CD4-positive, alpha-beta T cell (primary cell): ENCODE data around the gene MCRS1. TPM values are rescaled to one million over a fixed set of nuclear protein-coding genes. Genes with fewer than 3 reads are reported as not detected.

ENCODE experiments used
- ATAC-seq: fragments of 200-7000 bp; cut with Tn5 transposase; one replicate; pipeline ENCODE4 v1.10.0; 2022; ENCODE audit warnings: mild to moderate bottlenecking; ENCODE audit not compliant: poor library complexity
- CTCF ChIA-PET: fragments of 350-600 bp; sonication (Branson Sonifier 250); formaldehyde crosslinking; loops from one replicate; lab custom pipeline; 2021; ENCODE audit warnings: antibody characterized with exemption, inconsistent platforms; lab: Charles Lee
- POLR2A ChIA-PET: fragments of 350-600 bp; sonication (Branson Sonifier 250); formaldehyde crosslinking; loops from one replicate; lab custom pipeline; 2021; ENCODE audit warnings: antibody characterized with exemption, inconsistent platforms; lab: Charles Lee
- DNase-seq, 14 experiments: peaks; one replicate each; pipeline ENCODE4 v3.0.0-alpha.2; 2013 to 2020; ENCODE audit warnings: mixed read lengths in 2 of 14
- H3K27ac ChIP-seq, 2 donors: one replicate each; pipeline versions ENCODE4 v1.5.1 to v1.7.0; 2013; ENCODE audit warnings: low read length in 2 of 2, low read depth in 1 of 2, mild to moderate bottlenecking in 1 of 2
- H3K27me3 ChIP-seq, 2 experiments: 1 replicate in 1 of 2; 2 replicates in 1 of 2; pipeline versions ENCODE4 v1.6.1 to v1.7.0; 2013; ENCODE audit warnings: low read length in 2 of 2, control low read depth in 1 of 2, mild to moderate bottlenecking in 1 of 2, moderate library complexity in 1 of 2; ENCODE audit not compliant: insufficient read depth in 2 of 2, control insufficient read depth in 1 of 2
- H3K36me3 ChIP-seq: one replicate; pipeline ENCODE4 v1.6.1; 2013; ENCODE audit warnings: low read length, control low read depth; ENCODE audit not compliant: insufficient read depth
- H3K4me1 ChIP-seq: one replicate; pipeline ENCODE4 v1.6.1; 2013; ENCODE audit warnings: low read length, control low read depth; ENCODE audit not compliant: insufficient read depth
- H3K4me3 ChIP-seq: one replicate; pipeline ENCODE4 v1.5.1; 2013; ENCODE audit warnings: mild to moderate bottlenecking, low read length, moderate library complexity
- H3K9me3 ChIP-seq, 2 experiments: 1 replicate in 1 of 2; 2 replicates in 1 of 2; pipeline versions ENCODE4 v1.6.1 to v1.7.0; 2013; ENCODE audit warnings: low read length in 2 of 2, mild to moderate bottlenecking in 2 of 2, control low read depth in 1 of 2, moderate library complexity in 1 of 2; ENCODE audit not compliant: control insufficient read depth in 1 of 2, insufficient read depth in 1 of 2
- H3K27ac Mint-ChIP-seq: one replicate; pipeline ENCODE4 v1.8.0; 2020; ENCODE audit warnings: mixed read lengths
- H3K27me3 Mint-ChIP-seq: one replicate; pipeline ENCODE4 v1.8.0; 2021; ENCODE audit warnings: mixed read lengths
- H3K36me3 Mint-ChIP-seq: one replicate; pipeline ENCODE4 v1.8.0; 2021; ENCODE audit warnings: low read depth, mixed read lengths
- H3K4me1 Mint-ChIP-seq: one replicate; pipeline ENCODE4 v1.8.0; 2021; ENCODE audit warnings: low read depth, mixed read lengths
- H3K4me3 Mint-ChIP-seq: one replicate; pipeline ENCODE4 v1.8.0; 2020; ENCODE audit warnings: mild to moderate bottlenecking, mixed read lengths
- H3K9me3 Mint-ChIP-seq: one replicate; pipeline ENCODE4 v1.8.0; 2020; ENCODE audit warnings: mixed read lengths
- intact Hi-C, 2 experiments: fragments of 100-400 bp; cut with DNase I in 1 of 2; cut with micrococcal nuclease in 1 of 2; formaldehyde crosslinking; loops; one replicate each; pipeline versions ENCODE4 v1.15.1 to v1.9.0; 2023 to 2025; cut with DNase I, micrococcal nuclease
- total RNA-seq, 174 experiments: library from RNA in 2 of 174; stranded (reverse) in 2 of 174; gene quantifications; one replicate each; pipeline ENCODE4 v1.2.3 and lab custom pipeline; 2021 to 2026
- TF ChIP-seq, protein P1 (sequence below): fragments of 200-600 bp; IDR thresholded peaks from one replicate; pipeline ENCODE4 v1.8.0; 2022; ENCODE audit warnings: antibody characterized with exemption, mild to moderate bottlenecking

The MCRS1 gene
- total RNA-seq, 2 experiments from 2014 or later: 49.0 to 56.4 TPM

DNA sequence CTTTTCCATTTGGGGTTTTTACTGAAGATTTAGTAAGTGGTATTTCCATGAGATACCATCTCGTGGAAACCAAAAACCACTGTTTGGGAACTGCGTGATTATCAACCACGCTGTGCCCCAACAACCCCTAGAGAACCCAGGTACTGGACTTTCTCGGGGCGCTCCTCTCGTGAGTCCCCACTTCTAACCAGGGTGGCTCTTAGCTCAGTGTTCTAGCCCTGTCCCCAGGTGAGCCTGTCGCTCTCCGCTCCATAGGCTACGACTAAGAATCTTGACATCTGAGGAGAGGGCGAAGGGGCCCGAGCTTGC, 686 bp downstream of the MCRS1 start:
- Mint-ChIP-seq H3K27ac (peak overlapping the region; percentile 99), H3K36me3 (peaks cover 52% of the 10 kb centered on the region), H3K4me3 (peak overlapping the region; percentile 97), H3K27me3 (no peaks in the 10 kb centered on the region), H3K4me1 (peaks cover 76% of the 10 kb centered on the region), H3K9me3 (no peaks in the 10 kb centered on the region)
- intact Hi-C loops: loop anchor here (2.0 to 5.0 kb wide), 2 partner anchors 58 to 175 kb away; partner anchors contain the start of gene TMBIM6 (in 1 of the 2)
- H3K36me3 ChIP-seq: peaks cover 37% of the 10 kb centered on the region
- ATAC-seq (peak; percentile 24), DNase-seq (no peak)
- peak overlapping the region; percentile 67 for H3K4me3 ChIP-seq
- peaks cover 49% of the 10 kb centered on the region for H3K4me1 ChIP-seq
- no peaks in the 10 kb centered on the region for H3K27me3 ChIP-seq
- ChIA-PET POLR2A (interaction anchor here (0.7 to 2.7 kb wide), 7 partner anchors 13 to 224 kb away, joined by 3 to 23 read pairs (median 5); partner anchors contain the start of genes KCNH3, PRPF40B and SPATS2), CTCF (interaction anchor here (0.8 kb wide), 1 partner anchor 55 kb away, joined by 3 read pairs; no protein-coding TSS in a partner anchor)
- no peaks in the 10 kb centered on the region for H3K9me3 ChIP-seq
- TF ChIP-seq, protein P1, sequence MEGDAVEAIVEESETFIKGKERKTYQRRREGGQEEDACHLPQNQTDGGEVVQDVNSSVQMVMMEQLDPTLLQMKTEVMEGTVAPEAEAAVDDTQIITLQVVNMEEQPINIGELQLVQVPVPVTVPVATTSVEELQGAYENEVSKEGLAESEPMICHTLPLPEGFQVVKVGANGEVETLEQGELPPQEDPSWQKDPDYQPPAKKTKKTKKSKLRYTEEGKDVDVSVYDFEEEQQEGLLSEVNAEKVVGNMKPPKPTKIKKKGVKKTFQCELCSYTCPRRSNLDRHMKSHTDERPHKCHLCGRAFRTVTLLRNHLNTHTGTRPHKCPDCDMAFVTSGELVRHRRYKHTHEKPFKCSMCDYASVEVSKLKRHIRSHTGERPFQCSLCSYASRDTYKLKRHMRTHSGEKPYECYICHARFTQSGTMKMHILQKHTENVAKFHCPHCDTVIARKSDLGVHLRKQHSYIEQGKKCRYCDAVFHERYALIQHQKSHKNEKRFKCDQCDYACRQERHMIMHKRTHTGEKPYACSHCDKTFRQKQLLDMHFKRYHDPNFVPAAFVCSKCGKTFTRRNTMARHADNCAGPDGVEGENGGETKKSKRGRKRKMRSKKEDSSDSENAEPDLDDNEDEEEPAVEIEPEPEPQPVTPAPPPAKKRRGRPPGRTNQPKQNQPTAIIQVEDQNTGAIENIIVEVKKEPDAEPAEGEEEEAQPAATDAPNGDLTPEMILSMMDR: no peak
- peak overlapping the region; percentile 93 to 94 for H3K27ac ChIP-seq

DNA sequence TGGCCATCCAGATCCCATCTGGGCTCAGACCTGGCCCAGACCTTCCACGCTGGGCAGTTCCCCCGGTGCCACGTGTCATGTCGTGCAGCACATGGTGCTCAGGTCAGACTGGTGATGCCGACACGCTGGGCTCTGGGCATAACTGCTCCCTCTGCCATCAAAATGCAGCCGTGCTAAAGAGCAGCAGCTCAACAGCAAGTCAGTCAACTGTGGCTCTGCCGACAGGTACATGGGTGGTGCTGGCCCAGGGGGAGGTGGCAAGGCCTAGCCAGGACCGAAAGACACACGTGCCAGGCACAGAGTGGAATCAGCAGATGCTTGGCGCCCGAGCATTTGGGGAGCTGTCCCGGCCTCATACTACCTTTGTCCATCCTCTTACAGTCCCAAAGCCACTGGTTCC, 1.6 kb downstream of the MCRS1 start:
- CTCF ChIA-PET: interaction anchor here (1.0 kb wide), 1 partner anchor 14 kb away, joined by 3 read pairs; no protein-coding TSS in a partner anchor
- Mint-ChIP-seq H3K4me3 (peak overlapping the region; percentile 60), H3K4me1 (peaks cover 72% of the 10 kb centered on the region), H3K27me3 (no peaks in the 10 kb centered on the region), H3K9me3 (no peaks in the 10 kb centered on the region), H3K27ac (no peak overlapping the region), H3K36me3 (peaks cover 61% of the 10 kb centered on the region)
- peaks cover 49% of the 10 kb centered on the region for H3K4me1 ChIP-seq
- ATAC-seq (no peak), DNase-seq (no peak)
- no peaks in the 10 kb centered on the region for H3K9me3 ChIP-seq
- TF ChIP-seq, protein P1: no peak
- peaks cover 45% of the 10 kb centered on the region for H3K36me3 ChIP-seq
- no peaks in the 10 kb centered on the region for H3K27me3 ChIP-seq
- H3K27ac ChIP-seq: no peak overlapping the region
- POLR2A ChIA-PET: interaction anchor here (1.0 to 2.7 kb wide), 5 partner anchors 18 to 200 kb away, joined by 3 to 23 read pairs (median 6); partner anchors contain the start of genes KCNH3, PRPF40B and SPATS2
- intact Hi-C loops: loop anchor here (2.0 to 5.0 kb wide), 2 partner anchors 58 to 176 kb away; partner anchors contain the start of gene TMBIM6 (in 1 of the 2)
- H3K4me3 ChIP-seq: no peak overlapping the region

DNA sequence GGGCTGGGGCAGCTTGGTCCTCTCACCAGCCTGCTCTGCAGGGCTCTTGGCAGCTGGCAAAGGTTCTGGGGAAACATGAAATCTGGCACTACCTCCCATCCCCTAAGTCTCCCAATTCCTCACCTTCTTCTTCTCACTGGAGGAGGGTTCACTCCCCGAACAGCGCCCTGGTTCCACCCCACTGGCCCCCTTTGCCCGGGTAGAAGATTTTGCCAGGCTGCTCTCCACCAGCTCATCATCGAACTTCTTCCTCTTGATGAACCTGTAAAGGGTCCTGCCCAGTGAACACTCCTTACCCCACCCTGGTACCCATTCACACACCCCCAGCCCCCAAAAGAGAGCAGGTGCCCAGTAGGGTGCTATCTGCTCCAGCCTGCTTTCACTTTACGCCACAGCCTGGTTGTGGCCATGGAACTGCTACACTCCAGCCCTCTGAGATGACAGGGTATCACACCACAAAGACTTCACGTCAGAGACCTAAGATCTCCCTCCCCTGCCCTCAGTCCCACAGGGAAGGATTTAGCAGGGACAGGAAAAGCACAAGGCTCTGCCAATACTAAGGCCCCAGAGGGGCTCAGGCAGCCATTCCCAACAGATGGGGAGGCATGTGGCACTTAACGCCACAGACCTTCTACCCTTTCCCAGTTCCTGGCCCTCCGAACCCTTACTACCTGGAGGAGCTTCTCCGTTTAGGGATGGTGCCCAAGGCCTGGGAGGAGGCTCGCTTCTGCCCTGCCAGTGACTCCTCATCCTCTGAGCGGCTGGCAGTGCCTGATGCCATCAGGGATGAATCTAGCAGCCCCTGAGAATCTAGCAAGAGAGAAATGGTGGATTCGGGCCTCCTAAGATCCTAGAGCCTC, 2.3 kb downstream of the MCRS1 start:
- CTCF ChIA-PET: interaction anchor here (1.0 kb wide), 1 partner anchor 15 kb away, joined by 3 read pairs; no protein-coding TSS in a partner anchor
- peaks cover 49% of the 10 kb centered on the region for H3K4me1 ChIP-seq
- H3K27ac ChIP-seq: peak overlapping the region in 1 of 2 donors; percentile 13
- Mint-ChIP-seq H3K36me3 (peaks cover 66% of the 10 kb centered on the region), H3K4me1 (peaks cover 65% of the 10 kb centered on the region), H3K9me3 (no peaks in the 10 kb centered on the region), H3K4me3 (peak overlapping the region; percentile 60), H3K27me3 (no peaks in the 10 kb centered on the region), H3K27ac (peak overlapping the region; percentile 63)
- no peaks in the 10 kb centered on the region for H3K27me3 ChIP-seq
- H3K9me3 ChIP-seq: no peaks in the 10 kb centered on the region
- peaks cover 52% of the 10 kb centered on the region for H3K36me3 ChIP-seq
- ATAC-seq (no peak), DNase-seq (no peak)
- TF ChIP-seq, protein P1: no peak
- POLR2A ChIA-PET: interaction anchor here (1.2 to 1.5 kb wide), 2 partner anchors 12 to 176 kb away, joined by 3 to 5 read pairs; partner anchors contain the start of gene TMBIM6
- H3K4me3 ChIP-seq: no peak overlapping the region
- intact Hi-C loops: loop anchor here (1.0 to 5.0 kb wide), 3 partner anchors 24 to 177 kb away; partner anchors contain the start of gene TMBIM6 (in 1 of the 2)
